Effector memory CD8-positive, alpha-beta T cell (primary cell): ENCODE measurements around the gene CSF1R.

Experiments
- ATAC-seq: fragments of 150-1000 bp; cut with Tn5 transposase; replicated peaks from 2 replicates; pipeline ENCODE4 v1.10.0; 2021; ENCODE audit warnings: mild to moderate bottlenecking, moderate library complexity
- DNase-seq, 3 experiments: peaks; one replicate each; pipeline ENCODE4 v3.0.0; 2021
- H3K27ac Mint-ChIP-seq, 2 donors: one replicate each; pipeline ENCODE4 v1.8.0; 2022; ENCODE audit warnings: mild to moderate bottlenecking in 2 of 2, mixed read lengths in 2 of 2, moderate library complexity in 2 of 2
- H3K27me3 Mint-ChIP-seq, 2 donors: one replicate each; pipeline ENCODE4 v1.8.0; 2022; ENCODE audit warnings: mixed read lengths in 2 of 2
- H3K36me3 Mint-ChIP-seq: one replicate; pipeline ENCODE4 v1.8.0; 2022; ENCODE audit warnings: mild to moderate bottlenecking, moderate library complexity, mixed read lengths; ENCODE audit not compliant: insufficient read depth
- H3K4me1 Mint-ChIP-seq, 2 donors: one replicate each; pipeline ENCODE4 v1.8.0; 2022; ENCODE audit warnings: low read depth in 2 of 2, mixed read lengths in 2 of 2
- H3K4me3 Mint-ChIP-seq, 2 donors: one replicate each; pipeline ENCODE4 v1.8.0; 2022; ENCODE audit warnings: mild to moderate bottlenecking in 2 of 2, mixed read lengths in 2 of 2, moderate library complexity in 2 of 2
- H3K9me3 Mint-ChIP-seq, 2 donors: one replicate each; pipeline ENCODE4 v1.8.0; 2022; ENCODE audit warnings: mixed read lengths in 2 of 2

Gene CSF1R

DNA sequence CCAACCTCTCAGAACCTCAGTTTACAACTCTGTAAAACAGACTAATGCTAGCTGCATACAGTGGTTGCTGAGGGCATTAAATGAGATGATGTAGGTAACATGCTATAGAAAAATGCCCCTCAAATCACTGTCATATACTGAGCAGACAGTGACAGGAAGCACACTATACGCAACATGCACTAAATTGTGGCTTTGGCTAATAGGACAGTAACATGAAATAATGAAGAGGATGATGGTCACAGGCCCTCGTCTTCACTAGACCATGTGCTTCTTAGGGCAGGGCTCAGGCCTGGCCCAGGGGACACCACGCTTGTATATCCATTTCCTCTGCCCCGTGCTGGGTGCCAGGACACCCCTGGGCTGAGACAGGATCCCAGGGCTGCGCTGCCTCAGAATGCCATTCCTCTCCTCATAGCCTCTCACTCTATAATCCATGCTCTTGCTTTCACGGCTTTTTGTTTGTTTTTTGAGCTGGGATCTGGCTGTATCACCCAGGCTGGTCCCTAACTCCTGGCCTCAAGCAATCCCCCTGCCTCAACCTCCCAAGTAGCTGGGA lies 18.9 kb downstream of the CSF1R start:
- H3K36me3 Mint-ChIP-seq = no peaks in the 10 kb centered on the region
- ATAC-seq = no peak
- H3K4me1 Mint-ChIP-seq = peaks cover 7 to 9% of the 10 kb centered on the region in 2 donors
- DNase-seq = no peak
- peaks cover 23 to 49% of the 10 kb centered on the region in 2 donors for H3K27me3 Mint-ChIP-seq
- no peak overlapping the region for H3K4me3 Mint-ChIP-seq
- H3K27ac Mint-ChIP-seq = no peak overlapping the region
- H3K9me3 Mint-ChIP-seq = no peaks in the 10 kb centered on the region

DNA sequence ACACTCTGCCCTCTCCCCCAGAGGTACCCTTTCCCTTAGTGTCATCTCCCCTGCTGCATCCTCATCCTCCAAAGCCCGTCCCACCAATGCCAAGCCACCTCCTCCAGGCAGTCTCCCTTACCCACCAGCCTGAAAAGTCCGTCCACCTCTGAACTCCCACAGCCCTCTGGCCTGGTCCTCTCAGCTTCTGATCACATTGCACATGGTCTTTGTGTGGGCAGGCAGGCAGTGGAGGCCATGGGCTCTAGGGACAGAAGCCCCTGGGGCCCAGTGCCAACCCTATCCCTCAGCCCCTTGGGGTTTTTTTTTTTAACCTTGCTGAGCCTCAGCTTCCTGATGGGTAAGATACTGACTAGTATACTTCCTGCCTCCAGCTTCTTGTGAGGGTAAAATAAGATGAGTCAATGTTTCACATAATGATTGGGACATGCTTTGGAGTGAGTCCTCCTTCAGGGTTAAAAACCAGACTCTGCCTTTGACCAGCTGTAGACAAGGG lies 19.4 kb downstream of the CSF1R start:
- peaks cover 26 to 51% of the 10 kb centered on the region in 2 donors for H3K27me3 Mint-ChIP-seq
- ATAC-seq (peak; percentile 21), DNase-seq (no peak)
- no peak overlapping the region for H3K4me3 Mint-ChIP-seq
- H3K36me3 Mint-ChIP-seq = no peaks in the 10 kb centered on the region
- no peaks in the 10 kb centered on the region for H3K9me3 Mint-ChIP-seq
- peaks cover 7 to 9% of the 10 kb centered on the region in 2 donors for H3K4me1 Mint-ChIP-seq
- H3K27ac Mint-ChIP-seq = peak overlapping the region; percentile 7 to 67

DNA sequence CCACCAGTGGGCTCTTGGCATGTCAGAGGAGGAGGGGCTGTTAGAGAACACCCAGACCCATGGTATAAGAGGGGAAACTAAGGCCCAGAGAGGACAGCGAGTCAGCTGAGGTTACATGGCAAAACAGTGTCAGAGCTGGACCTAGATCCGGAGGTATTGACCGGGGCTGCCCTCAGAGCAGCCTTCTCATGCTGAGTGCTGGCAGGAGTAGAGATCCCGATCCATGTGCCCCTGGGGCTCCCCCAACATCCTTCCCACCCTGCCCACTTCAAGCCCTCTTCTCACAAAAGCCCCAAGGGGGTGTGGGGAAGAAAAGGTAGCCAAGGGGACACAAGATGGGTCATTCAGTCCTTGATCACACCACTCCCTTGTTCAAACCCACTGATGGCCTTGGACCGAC lies 19.9 kb downstream of the CSF1R start:
- Mint-ChIP-seq H3K36me3 (no peaks in the 10 kb centered on the region), H3K4me1 (peaks cover 7 to 9% of the 10 kb centered on the region in 2 donors), H3K27ac (peak overlapping the region; percentile 7 to 67), H3K9me3 (no peaks in the 10 kb centered on the region), H3K27me3 (peaks cover 26 to 51% of the 10 kb centered on the region in 2 donors), H3K4me3 (no peak overlapping the region)
- no peak for ATAC-seq
- no peak for DNase-seq

DNA sequence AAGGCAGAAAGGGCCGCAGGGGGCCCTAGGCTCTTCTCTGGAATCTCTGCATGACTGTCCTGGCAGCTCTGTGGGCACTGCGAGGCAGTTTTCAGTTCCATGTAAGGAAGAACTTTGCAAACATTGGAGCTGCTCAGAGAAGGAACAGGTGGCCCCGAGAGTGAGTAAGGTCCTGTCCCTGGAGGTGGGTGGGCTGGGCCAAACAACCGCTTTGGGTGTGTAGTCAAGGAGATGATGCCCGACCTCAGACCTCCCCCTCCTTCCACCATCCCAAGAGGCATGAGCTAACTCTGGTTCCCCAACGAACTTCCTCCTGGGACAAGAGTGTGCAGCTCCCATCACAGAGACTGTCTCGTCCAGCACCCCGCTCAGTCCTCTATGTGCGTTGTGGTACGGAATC lies 20.5 kb downstream of the CSF1R start:
- H3K4me3 Mint-ChIP-seq = no peak overlapping the region
- H3K27me3 Mint-ChIP-seq = peaks cover 29 to 51% of the 10 kb centered on the region in 2 donors
- peaks cover 7 to 9% of the 10 kb centered on the region in 2 donors for H3K4me1 Mint-ChIP-seq
- DNase-seq (no peak), ATAC-seq (no peak)
- no peaks in the 10 kb centered on the region for H3K9me3 Mint-ChIP-seq
- peak overlapping the region in 1 of 2 donors; percentile 7 for H3K27ac Mint-ChIP-seq
- H3K36me3 Mint-ChIP-seq = no peaks in the 10 kb centered on the region

DNA sequence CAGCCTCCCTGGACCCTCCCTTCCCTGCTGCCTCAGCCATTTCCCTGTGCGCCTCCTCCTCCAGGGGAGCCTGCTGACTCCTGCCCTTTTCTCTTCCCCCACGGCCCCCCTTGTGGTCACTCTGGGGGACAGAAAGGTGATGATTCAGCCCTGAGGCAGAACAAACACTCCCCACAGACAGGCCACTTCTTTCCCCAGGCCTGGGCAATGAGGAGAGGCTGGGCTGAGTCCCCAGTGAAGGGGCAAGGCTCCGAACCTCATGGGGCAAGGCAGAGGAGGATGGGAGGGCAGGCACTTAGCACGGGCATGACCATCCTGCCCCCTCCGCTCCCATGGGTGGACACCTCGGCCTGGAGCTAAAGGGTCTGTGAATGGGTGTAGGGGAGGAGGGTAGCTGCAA lies 21.0 kb downstream of the CSF1R start:
- Mint-ChIP-seq H3K27me3 (peaks cover 33 to 51% of the 10 kb centered on the region in 2 donors), H3K4me3 (no peak overlapping the region), H3K36me3 (no peaks in the 10 kb centered on the region), H3K9me3 (no peaks in the 10 kb centered on the region), H3K4me1 (peaks cover 7 to 9% of the 10 kb centered on the region in 2 donors), H3K27ac (no peak overlapping the region)
- no peak for DNase-seq
- no peak for ATAC-seq

DNA sequence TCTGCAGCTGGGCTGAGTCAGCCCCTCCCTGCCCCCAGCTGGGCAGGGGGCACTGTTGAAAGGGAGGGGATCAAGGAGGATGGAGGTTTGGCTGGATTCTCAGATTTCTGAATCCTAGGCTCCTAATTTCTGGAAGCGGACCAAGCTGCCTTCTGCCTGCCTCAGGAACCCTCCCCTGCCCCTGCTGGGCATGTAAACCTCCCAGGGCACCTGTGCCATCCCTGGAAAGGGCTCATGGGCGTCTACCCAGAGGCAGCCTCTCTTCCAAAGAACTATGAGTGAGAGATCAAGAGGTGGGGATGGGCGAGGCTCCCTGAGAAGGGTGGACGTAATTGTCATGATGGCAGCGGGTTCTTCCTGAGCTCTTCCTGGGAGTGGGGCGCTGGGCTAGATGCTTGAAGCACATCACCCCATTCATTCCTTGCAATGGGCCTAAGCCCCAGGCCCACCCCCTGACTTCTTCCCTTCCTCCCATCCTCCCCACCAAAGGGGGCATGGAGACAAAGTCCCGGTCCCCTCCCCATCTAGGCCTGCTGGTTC lies 21.6 kb downstream of the CSF1R start:
- Mint-ChIP-seq H3K4me3 (no peak overlapping the region), H3K4me1 (peaks cover 7 to 9% of the 10 kb centered on the region in 2 donors), H3K36me3 (no peaks in the 10 kb centered on the region), H3K27me3 (peaks cover 33 to 51% of the 10 kb centered on the region in 2 donors), H3K9me3 (no peaks in the 10 kb centered on the region), H3K27ac (no peak overlapping the region)
- DNase-seq (no peak), ATAC-seq (no peak)

DNA sequence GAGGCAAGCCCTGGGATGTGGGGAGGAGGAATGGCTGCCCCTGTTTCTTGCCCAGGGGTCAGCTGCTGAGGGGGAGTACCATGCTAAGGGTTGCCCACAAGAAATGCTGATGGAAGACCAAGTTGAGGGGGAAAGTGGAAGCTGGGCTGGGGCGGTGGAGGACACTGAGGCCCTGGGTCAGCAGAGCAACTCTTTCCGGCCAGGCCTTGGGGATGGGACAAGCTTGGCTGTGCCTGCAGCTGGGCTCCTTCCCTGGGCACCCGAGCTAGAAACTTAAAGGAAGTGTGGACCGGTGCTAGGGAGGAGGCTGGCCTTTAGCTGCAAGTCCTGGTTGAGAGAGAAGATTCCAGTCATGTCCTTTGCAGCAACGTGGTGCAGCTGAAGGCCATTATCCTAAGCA lies 22.7 kb downstream of the CSF1R start:
- ATAC-seq (no peak), DNase-seq (no peak)
- peaks cover 7 to 9% of the 10 kb centered on the region in 2 donors for H3K4me1 Mint-ChIP-seq
- H3K36me3 Mint-ChIP-seq = no peaks in the 10 kb centered on the region
- H3K4me3 Mint-ChIP-seq = no peak overlapping the region
- H3K9me3 Mint-ChIP-seq = no peaks in the 10 kb centered on the region
- peaks cover 33 to 51% of the 10 kb centered on the region in 2 donors for H3K27me3 Mint-ChIP-seq
- no peak overlapping the region for H3K27ac Mint-ChIP-seq

DNA sequence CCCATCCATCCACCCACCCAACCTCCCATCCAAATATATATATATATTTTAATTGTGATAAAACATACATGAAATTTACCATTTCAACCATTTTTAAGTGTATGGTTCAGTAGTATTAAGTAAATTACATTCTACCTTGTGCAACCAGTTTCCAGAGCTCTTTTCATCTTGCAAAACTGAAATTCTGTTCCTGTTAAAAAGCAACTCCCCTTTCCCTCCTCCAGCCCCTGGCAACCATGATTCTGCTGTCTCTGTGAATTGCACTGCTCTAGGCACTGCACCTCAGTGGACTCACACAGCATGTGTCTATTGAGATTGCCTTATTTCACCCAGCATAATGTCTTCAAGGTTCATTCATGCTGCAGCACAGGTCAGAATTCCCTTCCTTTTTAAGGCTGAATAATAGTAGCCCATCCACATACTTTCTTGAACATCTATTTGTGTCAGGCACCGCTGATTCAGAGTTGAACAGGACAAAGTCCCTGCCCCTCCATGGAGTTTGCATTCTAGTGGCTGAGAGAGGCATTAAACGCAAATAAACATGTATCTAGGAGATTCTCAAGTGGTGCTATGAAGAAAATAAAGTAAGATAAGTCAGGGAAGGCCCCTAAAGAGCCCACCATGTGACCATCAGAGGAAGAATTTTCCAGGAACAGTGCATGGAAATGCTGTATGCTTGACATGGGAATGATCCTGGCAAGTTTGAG lies 24.0 kb downstream of the CSF1R start:
- H3K4me1 Mint-ChIP-seq = peaks cover 7% of the 10 kb centered on the region in 2 donors
- no peak overlapping the region for H3K4me3 Mint-ChIP-seq
- H3K27ac Mint-ChIP-seq = no peak overlapping the region
- H3K9me3 Mint-ChIP-seq = no peaks in the 10 kb centered on the region
- H3K36me3 Mint-ChIP-seq = no peaks in the 10 kb centered on the region
- peaks cover 33 to 51% of the 10 kb centered on the region in 2 donors for H3K27me3 Mint-ChIP-seq
- DNase-seq (no peak), ATAC-seq (no peak)

DNA sequence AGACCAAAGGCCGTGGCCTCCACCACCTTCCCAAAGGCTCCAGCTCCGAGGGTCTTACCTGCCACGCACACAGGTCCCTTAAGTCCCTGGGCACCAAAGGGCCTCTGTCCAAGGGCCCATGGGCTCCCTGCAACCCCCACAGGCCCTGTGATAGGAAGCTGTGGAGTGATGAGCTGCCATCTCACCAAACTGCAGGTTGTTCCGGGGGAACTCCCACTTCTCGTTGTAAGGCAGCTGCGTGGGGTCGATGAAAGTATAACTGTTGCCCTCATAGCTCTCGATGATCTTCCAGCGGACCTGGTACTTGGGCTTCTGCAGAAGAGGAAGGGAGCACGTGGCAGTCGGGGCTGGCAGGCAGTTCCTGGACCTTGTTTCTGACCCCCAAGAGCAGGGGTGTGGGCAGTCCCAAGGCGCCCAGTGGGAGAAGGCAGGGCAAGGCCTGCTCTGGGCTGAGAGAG lies 24.8 kb downstream of the CSF1R start:
- ATAC-seq (no peak), DNase-seq (no peak)
- Mint-ChIP-seq H3K27ac (no peak overlapping the region), H3K4me1 (peaks cover 0 to 2% of the 10 kb centered on the region in 2 donors), H3K36me3 (no peaks in the 10 kb centered on the region), H3K27me3 (peaks cover 33 to 43% of the 10 kb centered on the region in 2 donors), H3K4me3 (no peak overlapping the region), H3K9me3 (no peaks in the 10 kb centered on the region)

DNA sequence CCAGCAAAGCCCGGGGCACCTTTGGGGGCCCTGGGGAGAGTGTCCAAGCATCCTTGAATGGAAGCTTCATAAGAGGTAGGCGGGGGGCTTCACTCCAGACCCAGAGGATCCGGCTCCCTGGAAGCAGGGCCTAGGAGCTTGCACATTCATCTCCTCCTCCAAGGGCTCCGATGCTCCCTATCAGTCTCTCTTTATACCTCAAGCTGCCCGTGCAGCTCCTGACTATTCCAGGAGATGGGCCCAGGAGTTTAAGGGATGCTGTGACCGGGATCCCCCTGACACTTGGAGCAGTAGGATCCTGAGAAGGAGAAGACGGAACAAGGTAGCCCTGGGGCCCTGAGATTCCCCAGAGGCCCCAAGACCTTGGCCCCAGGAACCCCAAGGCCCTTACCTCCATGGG lies 25.9 kb downstream of the CSF1R start:
- peaks cover 0 to 2% of the 10 kb centered on the region in 2 donors for H3K4me1 Mint-ChIP-seq
- no peak for DNase-seq
- no peak overlapping the region for H3K4me3 Mint-ChIP-seq
- no peaks in the 10 kb centered on the region for H3K36me3 Mint-ChIP-seq
- peaks cover 31 to 32% of the 10 kb centered on the region in 2 donors for H3K27me3 Mint-ChIP-seq
- no peaks in the 10 kb centered on the region for H3K9me3 Mint-ChIP-seq
- no peak for ATAC-seq
- H3K27ac Mint-ChIP-seq = no peak overlapping the region

DNA sequence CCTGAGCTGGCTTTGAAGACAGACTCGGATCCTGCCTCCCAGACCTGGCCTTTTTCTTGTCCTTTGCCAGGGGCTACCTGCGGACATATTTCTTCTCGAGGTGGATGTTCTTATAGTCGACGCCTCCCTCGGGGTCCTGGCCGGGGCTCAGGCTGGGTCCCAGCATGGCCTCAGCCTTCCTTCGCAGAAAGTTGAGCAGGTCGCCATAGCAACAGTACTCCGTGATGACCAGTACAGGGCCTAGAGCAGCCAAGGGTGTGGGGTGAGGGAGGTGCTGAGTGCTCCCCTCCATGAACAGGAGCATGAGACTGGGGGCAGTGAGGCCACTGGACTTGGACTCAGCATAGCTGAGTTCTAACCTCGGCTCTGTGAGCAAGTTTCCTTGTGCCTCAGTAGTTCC lies 26.7 kb downstream of the CSF1R start:
- H3K9me3 Mint-ChIP-seq = no peaks in the 10 kb centered on the region
- H3K4me3 Mint-ChIP-seq = no peak overlapping the region
- no peak for DNase-seq
- H3K36me3 Mint-ChIP-seq = no peaks in the 10 kb centered on the region
- H3K27ac Mint-ChIP-seq = no peak overlapping the region
- no peak for ATAC-seq
- H3K4me1 Mint-ChIP-seq = peaks cover 0 to 2% of the 10 kb centered on the region in 2 donors
- H3K27me3 Mint-ChIP-seq = peaks cover 23 to 24% of the 10 kb centered on the region in 2 donors

DNA sequence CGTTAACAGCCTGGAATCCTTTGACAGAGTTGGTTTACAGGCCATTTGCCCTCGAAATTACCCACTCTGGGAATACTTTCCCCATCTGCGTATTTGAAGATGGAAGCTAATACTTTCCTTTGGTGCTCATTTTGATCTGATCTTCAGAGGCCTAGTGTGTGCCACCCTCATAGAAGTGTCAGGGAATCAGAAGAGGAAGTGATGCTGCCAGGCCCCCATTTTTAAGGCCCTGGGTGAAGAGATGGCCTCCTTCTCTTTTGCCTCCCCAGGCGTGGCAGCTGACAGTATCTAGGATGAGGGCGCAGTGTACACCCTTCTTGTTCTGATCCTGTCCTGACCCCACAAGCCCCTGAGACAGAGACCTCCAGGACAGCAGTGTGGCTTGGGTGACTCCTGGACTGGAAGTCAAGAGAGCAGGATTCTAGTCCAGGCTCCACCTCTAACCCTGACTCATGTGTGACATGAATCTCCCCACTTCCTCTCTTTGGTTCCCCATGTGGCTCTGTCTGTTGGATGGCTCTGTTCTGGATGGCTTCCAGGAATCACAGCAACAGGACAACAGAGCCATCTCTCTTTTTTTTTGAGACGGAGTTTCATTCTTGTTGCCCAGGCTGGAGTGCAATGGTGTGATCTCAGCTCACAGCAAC lies 27.8 kb downstream of the CSF1R start:
- Mint-ChIP-seq H3K27ac (no peak overlapping the region), H3K4me3 (no peak overlapping the region), H3K9me3 (no peaks in the 10 kb centered on the region), H3K4me1 (peaks cover 0 to 2% of the 10 kb centered on the region in 2 donors), H3K36me3 (peaks cover 6% of the 10 kb centered on the region), H3K27me3 (peaks cover 14 to 21% of the 10 kb centered on the region in 2 donors)
- DNase-seq (no peak), ATAC-seq (peak; percentile 48)

DNA sequence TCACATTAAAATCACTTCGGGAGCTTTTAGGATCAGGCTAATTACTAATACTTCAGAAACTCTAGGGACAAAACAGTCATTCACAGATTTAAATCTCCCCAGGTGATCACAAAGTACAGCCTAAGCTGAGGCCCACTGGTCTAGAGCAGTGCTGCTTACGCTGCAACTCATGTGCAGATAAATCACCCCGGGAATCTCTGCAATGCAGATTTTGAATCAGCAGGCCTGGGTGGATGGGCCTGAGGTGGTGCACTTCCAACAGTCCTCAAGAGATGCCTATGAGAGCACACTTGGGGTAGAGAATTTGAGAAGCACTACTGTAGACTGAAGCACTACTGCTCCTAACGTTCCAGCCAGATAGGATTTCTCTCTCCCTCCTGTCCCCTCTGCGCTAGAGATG lies 28.4 kb downstream of the CSF1R start:
- no peak overlapping the region for H3K27ac Mint-ChIP-seq
- no peak overlapping the region for H3K4me3 Mint-ChIP-seq

More for the DNA sequence above, 28.4 kb downstream of the CSF1R start:
- H3K36me3 Mint-ChIP-seq = peaks cover 10% of the 10 kb centered on the region
- ATAC-seq = no peak
- peaks cover 8 to 15% of the 10 kb centered on the region in 2 donors for H3K27me3 Mint-ChIP-seq
- H3K9me3 Mint-ChIP-seq = no peaks in the 10 kb centered on the region
- peaks cover 0 to 2% of the 10 kb centered on the region in 2 donors for H3K4me1 Mint-ChIP-seq
- no peak for DNase-seq
